ENCODE measurements around the gene KLHL26. TPM values are rescaled to one million over a fixed set of nuclear protein-coding genes. Genes with fewer than 3 reads are reported as not detected.

KLHL26 gene
- polyA plus RNA-seq, 1 donor from 2014 or later: 4.7 TPM

DNA sequence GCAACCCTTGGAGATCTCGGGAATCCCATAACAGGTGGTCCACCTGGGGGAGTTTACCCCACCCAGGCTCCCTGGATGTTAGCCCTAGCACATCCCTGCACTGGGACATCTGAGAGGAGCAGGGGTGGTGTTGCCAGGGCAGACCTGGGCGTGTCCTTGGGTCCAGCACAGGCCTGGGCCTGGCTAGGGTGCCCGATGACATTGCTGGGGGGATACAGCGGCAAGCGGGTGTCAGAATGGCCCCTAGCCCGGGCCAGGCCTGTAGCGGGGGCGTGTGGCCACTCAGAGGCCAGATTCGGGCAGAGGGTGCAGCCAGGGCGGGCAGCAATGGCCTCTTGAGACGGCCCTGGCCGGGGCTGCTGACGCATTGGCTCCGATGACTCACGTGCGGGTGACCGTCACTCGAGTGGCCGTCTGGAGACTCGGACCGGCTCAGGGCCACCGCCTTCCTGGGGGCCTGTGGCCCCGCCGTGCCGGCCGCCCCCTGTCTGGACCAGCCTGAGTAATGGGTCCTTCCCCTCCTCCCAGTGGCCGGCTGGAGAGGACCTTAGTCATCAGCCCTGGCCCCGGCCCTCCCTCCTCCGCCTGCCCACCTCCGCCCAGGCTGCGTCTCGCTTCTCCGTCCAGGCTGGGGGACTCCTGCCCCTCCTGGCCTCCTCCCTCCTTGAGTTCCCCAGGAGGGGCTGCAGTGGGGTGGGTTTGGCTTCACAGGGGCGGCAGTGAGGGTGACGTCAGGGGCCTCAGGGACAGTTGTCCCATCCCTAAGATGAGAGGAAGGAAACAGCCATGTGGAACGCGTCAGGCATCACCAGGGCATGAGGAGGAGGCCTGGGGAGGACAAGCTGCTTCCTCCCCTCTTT is 23.5 kb downstream of the KLHL26 start:
- Histone ChIP-seq H3K9me3 (ENCODE audit: low read length) (no peaks in the 10 kb centered on the region), H3K36me3 (ENCODE audit: insufficient read depth, low read length) (no peaks in the 10 kb centered on the region), H3K4me3 (ENCODE audit: low read length) (no peak overlapping the region), H3K4me2 (ENCODE audit: low read length) (no peak overlapping the region), H3K27me3 (ENCODE audit: insufficient read depth, low read depth, low read length) (no peaks in the 10 kb centered on the region), H3K9me2 (ENCODE audit: insufficient read depth, low read length) (no peaks in the 10 kb centered on the region), H3K79me2 (replicated peaks; ENCODE audit: insufficient read depth, low read length) (peaks cover 4% of the 10 kb centered on the region), H4K20me1 (ENCODE audit: insufficient read depth) (no peaks in the 10 kb centered on the region), H2AFZ (ENCODE audit: low read depth, low read length) (no peak overlapping the region), H3K9ac (ENCODE audit: low read length) (no peak overlapping the region), H3K27ac (ENCODE audit: low read length) (no peak overlapping the region), H3F3A (ENCODE audit: insufficient read depth, low read length, poor library complexity, severe bottlenecking) (no peaks in the 10 kb centered on the region)
- TF ChIP-seq, protein P1, sequence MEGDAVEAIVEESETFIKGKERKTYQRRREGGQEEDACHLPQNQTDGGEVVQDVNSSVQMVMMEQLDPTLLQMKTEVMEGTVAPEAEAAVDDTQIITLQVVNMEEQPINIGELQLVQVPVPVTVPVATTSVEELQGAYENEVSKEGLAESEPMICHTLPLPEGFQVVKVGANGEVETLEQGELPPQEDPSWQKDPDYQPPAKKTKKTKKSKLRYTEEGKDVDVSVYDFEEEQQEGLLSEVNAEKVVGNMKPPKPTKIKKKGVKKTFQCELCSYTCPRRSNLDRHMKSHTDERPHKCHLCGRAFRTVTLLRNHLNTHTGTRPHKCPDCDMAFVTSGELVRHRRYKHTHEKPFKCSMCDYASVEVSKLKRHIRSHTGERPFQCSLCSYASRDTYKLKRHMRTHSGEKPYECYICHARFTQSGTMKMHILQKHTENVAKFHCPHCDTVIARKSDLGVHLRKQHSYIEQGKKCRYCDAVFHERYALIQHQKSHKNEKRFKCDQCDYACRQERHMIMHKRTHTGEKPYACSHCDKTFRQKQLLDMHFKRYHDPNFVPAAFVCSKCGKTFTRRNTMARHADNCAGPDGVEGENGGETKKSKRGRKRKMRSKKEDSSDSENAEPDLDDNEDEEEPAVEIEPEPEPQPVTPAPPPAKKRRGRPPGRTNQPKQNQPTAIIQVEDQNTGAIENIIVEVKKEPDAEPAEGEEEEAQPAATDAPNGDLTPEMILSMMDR (IDR thresholded peaks at IDR 0.05; ENCODE audit: poor library complexity, severe bottlenecking): no peak
- TF ChIP-seq, protein P2, sequence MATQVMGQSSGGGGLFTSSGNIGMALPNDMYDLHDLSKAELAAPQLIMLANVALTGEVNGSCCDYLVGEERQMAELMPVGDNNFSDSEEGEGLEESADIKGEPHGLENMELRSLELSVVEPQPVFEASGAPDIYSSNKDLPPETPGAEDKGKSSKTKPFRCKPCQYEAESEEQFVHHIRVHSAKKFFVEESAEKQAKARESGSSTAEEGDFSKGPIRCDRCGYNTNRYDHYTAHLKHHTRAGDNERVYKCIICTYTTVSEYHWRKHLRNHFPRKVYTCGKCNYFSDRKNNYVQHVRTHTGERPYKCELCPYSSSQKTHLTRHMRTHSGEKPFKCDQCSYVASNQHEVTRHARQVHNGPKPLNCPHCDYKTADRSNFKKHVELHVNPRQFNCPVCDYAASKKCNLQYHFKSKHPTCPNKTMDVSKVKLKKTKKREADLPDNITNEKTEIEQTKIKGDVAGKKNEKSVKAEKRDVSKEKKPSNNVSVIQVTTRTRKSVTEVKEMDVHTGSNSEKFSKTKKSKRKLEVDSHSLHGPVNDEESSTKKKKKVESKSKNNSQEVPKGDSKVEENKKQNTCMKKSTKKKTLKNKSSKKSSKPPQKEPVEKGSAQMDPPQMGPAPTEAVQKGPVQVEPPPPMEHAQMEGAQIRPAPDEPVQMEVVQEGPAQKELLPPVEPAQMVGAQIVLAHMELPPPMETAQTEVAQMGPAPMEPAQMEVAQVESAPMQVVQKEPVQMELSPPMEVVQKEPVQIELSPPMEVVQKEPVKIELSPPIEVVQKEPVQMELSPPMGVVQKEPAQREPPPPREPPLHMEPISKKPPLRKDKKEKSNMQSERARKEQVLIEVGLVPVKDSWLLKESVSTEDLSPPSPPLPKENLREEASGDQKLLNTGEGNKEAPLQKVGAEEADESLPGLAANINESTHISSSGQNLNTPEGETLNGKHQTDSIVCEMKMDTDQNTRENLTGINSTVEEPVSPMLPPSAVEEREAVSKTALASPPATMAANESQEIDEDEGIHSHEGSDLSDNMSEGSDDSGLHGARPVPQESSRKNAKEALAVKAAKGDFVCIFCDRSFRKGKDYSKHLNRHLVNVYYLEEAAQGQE (IDR thresholded peaks at IDR 0.05; ENCODE audit: borderline replicate concordance): no peak
- TF ChIP-seq EP300 (conservative IDR thresholded peaks at IDR 0.05; ENCODE audit: poor library complexity, severe bottlenecking) (no peak), SMC3 (conservative IDR thresholded peaks at IDR 0.05; ENCODE audit: poor library complexity) (no peak), EZH2 (IDR thresholded peaks at IDR 0.05; ENCODE audit: borderline replicate concordance, insufficient read depth, low read length, poor library complexity, severe bottlenecking) (no peak), RAD21 (conservative IDR thresholded peaks at IDR 0.05) (no peak), TAF1 (IDR thresholded peaks at IDR 0.05; ENCODE audit: low read depth) (no peak), POLR2AphosphoS5 (IDR thresholded peaks at IDR 0.05) (no peak), MXI1 (conservative IDR thresholded peaks at IDR 0.05; ENCODE audit: poor library complexity, severe bottlenecking) (no peak)

DNA sequence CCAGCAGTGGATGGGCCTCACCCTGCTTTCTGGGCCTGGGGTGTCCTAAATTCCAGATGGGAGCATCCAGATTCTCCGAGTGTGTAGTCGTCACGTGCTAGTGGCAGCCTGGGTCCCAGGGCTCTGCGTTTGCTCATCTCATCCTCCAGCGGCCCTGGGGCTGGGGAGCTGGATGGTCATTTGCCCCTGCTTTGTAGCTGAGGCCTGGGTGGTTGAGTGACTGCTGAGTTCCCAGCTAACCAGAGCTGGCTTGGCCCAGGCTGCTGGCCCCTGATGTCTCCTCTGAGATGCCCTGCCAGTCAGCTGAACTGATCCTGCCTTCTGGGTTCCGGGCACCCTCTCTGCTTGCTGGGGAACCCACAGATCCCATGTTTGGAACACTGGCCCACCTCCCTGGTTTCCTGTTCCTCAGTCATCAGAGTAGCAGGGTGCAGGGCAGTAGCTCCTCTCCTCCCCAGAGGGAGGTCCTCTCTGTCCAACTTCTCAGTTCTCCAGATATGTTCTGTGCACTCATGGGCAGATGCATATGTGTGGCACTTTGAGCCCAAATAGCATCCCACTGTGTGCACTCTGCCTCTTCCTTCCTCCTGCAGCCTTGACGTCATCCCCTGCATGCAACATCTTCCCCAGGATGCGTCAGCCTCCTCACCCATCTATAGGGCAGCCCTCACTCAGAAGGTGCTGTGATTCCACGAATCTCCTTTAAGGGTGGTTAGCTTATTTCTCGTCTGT is 24.3 kb downstream of the KLHL26 start:
- no peak overlapping the region for H3K4me3 ChIP-seq (ENCODE audit: low read length)
- no peak overlapping the region for H3K4me2 ChIP-seq (ENCODE audit: low read length)
- H2AFZ ChIP-seq (ENCODE audit: low read depth, low read length): no peak overlapping the region
- H3K9me2 ChIP-seq (ENCODE audit: insufficient read depth, low read length): no peaks in the 10 kb centered on the region
- no peaks in the 10 kb centered on the region for H4K20me1 ChIP-seq (ENCODE audit: insufficient read depth)
- H3F3A ChIP-seq (ENCODE audit: insufficient read depth, low read length, poor library complexity, severe bottlenecking): no peaks in the 10 kb centered on the region
- H3K79me2 ChIP-seq (replicated peaks; ENCODE audit: insufficient read depth, low read length): peaks cover 4% of the 10 kb centered on the region
- H3K9ac ChIP-seq (ENCODE audit: low read length): no peak overlapping the region
- no peaks in the 10 kb centered on the region for H3K27me3 ChIP-seq (ENCODE audit: insufficient read depth, low read depth, low read length)
- H3K27ac ChIP-seq (ENCODE audit: low read length): no peak overlapping the region
- no peaks in the 10 kb centered on the region for H3K9me3 ChIP-seq (ENCODE audit: low read length)
- TF ChIP-seq EZH2 (IDR thresholded peaks at IDR 0.05; ENCODE audit: borderline replicate concordance, insufficient read depth, low read length, poor library complexity, severe bottlenecking) (no peak), RAD21 (conservative IDR thresholded peaks at IDR 0.05) (no peak)
- TF ChIP-seq, protein P1 (IDR thresholded peaks at IDR 0.05; ENCODE audit: poor library complexity, severe bottlenecking): no peak
- H3K36me3 ChIP-seq (ENCODE audit: insufficient read depth, low read length): no peaks in the 10 kb centered on the region

All from neural cell (in vitro differentiated cells).